ENCODE measurements around the gene HIVEP2.

DNA sequence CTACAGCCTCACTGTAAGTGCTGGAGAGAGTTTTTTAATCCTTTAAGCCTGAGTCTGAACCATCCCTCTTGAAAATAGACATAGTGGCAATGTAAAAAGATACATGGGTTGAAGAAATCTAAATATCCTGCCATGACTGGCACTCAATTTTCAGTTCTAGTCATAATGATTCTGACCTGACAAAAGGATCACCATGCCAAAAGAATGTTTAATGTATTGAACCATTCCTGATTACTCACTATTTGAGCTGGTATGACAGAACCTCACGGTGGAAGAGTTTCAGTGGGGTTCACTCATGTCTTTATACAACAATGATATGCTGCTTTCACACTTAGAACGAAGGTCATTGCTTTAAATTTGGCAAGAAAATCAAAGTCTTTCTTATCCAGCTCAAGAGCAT is 93.4 kb downstream of the HIVEP2 start:
- TF ChIP-seq POLR2A (IDR thresholded peaks at IDR 0.05) = no peak
- TF ChIP-seq, protein P1, sequence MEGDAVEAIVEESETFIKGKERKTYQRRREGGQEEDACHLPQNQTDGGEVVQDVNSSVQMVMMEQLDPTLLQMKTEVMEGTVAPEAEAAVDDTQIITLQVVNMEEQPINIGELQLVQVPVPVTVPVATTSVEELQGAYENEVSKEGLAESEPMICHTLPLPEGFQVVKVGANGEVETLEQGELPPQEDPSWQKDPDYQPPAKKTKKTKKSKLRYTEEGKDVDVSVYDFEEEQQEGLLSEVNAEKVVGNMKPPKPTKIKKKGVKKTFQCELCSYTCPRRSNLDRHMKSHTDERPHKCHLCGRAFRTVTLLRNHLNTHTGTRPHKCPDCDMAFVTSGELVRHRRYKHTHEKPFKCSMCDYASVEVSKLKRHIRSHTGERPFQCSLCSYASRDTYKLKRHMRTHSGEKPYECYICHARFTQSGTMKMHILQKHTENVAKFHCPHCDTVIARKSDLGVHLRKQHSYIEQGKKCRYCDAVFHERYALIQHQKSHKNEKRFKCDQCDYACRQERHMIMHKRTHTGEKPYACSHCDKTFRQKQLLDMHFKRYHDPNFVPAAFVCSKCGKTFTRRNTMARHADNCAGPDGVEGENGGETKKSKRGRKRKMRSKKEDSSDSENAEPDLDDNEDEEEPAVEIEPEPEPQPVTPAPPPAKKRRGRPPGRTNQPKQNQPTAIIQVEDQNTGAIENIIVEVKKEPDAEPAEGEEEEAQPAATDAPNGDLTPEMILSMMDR (IDR thresholded peaks at IDR 0.05) = no peak

All from esophagus squamous epithelium (tissue), 4 donors.